ENCODE measurements around the gene FBXL19.

FBXL19 gene

GRCh38 chr16:30896261-30896888 is 27.0 kb upstream of the FBXL19 start, which contains the start of gene CTF1:
Gene CTF1, plus strand, starts transcription at chr16:30896614. Its CDS starts 30 bp downstream, at chr16:30896644.
- peaks cover 18% of the 10 kb centered on the region for H3K27me3 ChIP-seq (ENCODE audit: control insufficient read depth, insufficient read depth, low read length)
- no peaks in the 10 kb centered on the region for H3K9me3 ChIP-seq (ENCODE audit: control insufficient read depth, insufficient read depth, low read length)
- peaks cover 8% of the 10 kb centered on the region for H3K4me1 ChIP-seq (ENCODE audit: control insufficient read depth, insufficient read depth, low read length)
- peak within 1 kb of the TSS; percentile 92 for H3K27ac ChIP-seq (ENCODE audit: low read depth, low read length)
- H3K4me3 ChIP-seq (ENCODE audit: low read depth, low read length), result peak within 1 kb of the TSS; percentile 70
- no peaks in the 10 kb centered on the region for H3K36me3 ChIP-seq (ENCODE audit: control insufficient read depth, insufficient read depth, low read length)
- H3K9ac ChIP-seq (ENCODE audit: low read depth, low read length), result peak within 1 kb of the TSS; percentile 48

DNA sequence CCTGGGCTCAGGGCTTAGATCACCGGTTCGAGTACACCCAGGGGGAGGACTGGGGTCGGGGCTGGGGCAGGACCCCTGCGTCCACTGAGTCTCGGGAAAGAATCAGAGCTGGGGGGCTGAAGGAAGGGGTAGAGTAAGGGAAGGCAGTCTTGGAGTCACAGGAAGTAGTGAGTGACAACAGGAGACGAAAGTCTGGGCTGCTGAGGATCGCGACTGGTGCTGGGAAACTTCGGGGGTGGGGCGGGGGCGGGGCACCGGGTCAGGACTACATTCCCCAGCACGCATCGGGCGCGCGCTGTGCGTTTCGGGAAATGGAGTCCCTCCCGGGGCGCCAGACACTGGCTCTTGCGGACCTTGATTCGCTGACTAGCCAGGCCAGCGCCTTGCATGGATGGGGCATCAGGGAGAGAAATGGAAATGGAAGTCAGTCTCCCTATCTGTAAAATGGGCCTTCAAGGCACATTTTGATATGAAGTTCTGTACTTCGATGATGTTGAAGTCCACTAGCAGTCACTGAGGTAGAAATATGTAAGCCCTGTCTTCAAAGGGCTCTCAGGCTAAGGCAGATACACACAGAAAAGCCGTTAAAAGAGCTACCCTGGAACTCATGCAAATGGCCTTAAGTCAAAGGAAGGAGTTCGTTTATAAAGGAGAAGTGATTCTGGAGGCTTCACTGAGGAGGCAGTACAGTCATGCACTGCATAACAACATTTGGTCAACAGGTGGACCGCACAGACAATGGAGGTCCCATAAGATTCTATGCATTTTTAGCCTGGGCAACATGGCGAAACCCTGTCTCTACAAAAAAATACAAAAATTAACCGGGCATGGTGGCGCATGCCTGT is 26.3 kb upstream of the FBXL19 start:
- H3K9ac ChIP-seq (ENCODE audit: low read depth, low read length), result peak overlapping the region; percentile 16; the same call in 1 of the 2 replicates

DNA sequence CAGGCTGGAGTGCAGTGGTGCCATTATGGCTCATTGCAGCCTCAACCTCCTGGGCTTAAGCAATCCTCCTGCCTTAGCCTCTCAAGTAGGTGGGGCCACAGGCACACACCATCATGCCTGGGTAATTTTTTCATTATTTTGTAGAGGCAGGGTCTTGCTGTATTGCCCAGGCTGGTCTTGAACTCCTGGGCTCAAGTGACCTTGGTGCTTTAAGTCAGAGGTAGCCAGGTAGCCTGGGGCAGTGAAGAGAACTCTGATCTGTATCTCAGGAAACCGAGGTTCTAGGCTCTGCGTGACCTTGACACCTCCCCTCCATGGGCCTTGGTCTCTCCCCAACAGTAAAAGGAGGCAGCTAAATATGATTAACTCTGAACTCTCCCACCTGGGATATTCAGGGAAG is 23.6 kb upstream of the FBXL19 start:
- Histone ChIP-seq H3K9ac (ENCODE audit: low read depth, low read length) (no peak overlapping the region), H3K36me3 (ENCODE audit: control insufficient read depth, insufficient read depth, low read length) (no peaks in the 10 kb centered on the region), H3K27ac (ENCODE audit: low read depth, low read length) (no peak overlapping the region), H3K4me1 (ENCODE audit: control insufficient read depth, insufficient read depth, low read length) (peaks cover 8% of the 10 kb centered on the region), H3K4me3 (ENCODE audit: low read depth, low read length) (no peak overlapping the region), H3K9me3 (ENCODE audit: control insufficient read depth, insufficient read depth, low read length) (no peaks in the 10 kb centered on the region), H3K27me3 (ENCODE audit: control insufficient read depth, insufficient read depth, low read length) (peaks cover 11% of the 10 kb centered on the region)

More for the DNA sequence above, 26.3 kb upstream of the FBXL19 start:
- H3K9me3 ChIP-seq (ENCODE audit: control insufficient read depth, insufficient read depth, low read length), result no peaks in the 10 kb centered on the region
- peak overlapping the region; percentile 70 for H3K4me3 ChIP-seq (ENCODE audit: low read depth, low read length)
- peaks cover 18% of the 10 kb centered on the region for H3K27me3 ChIP-seq (ENCODE audit: control insufficient read depth, insufficient read depth, low read length)
- peak overlapping the region; percentile 92 for H3K27ac ChIP-seq (ENCODE audit: low read depth, low read length)
- H3K36me3 ChIP-seq (ENCODE audit: control insufficient read depth, insufficient read depth, low read length), result no peaks in the 10 kb centered on the region
- H3K4me1 ChIP-seq (ENCODE audit: control insufficient read depth, insufficient read depth, low read length), result peaks cover 8% of the 10 kb centered on the region

DNA sequence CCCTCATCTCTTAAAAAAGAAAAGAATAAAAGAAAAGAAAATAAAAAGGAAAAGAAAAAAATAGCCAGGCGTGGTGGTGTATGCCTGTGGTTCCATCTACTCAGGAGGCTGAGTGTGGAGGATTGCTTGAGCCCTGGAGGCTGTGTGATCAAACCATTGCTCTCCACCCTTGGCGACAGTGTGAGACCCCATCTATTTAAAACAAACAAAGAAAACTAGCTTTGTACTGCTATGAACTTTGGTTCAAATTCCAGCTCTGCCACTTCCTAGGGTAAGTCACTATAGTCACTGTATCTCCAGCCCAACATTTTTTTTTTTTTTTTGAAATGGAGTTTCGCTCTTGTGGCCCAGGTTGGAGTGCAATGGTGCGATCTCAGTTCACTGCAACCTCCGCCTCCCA is 22.8 kb upstream of the FBXL19 start:
- Histone ChIP-seq H3K4me1 (ENCODE audit: control insufficient read depth, insufficient read depth, low read length) (peaks cover 6% of the 10 kb centered on the region), H3K9ac (ENCODE audit: low read depth, low read length) (no peak overlapping the region), H3K4me3 (ENCODE audit: low read depth, low read length) (no peak overlapping the region)

GRCh38 chr16:30901201-30902028 is 22.0 kb upstream of the FBXL19 start:
- Histone ChIP-seq H3K36me3 (ENCODE audit: control insufficient read depth, insufficient read depth, low read length) (no peaks in the 10 kb centered on the region), H3K27me3 (ENCODE audit: control insufficient read depth, insufficient read depth, low read length) (0 out of 2 replicates have a peak, but pooled peaks cover 4% of the 10 kb centered on the region), H3K27ac (ENCODE audit: low read depth, low read length) (no peak overlapping the region), H3K4me3 (ENCODE audit: low read depth, low read length) (peak overlapping the region; percentile 66; the same call in 1 of the 2 replicates), H3K9ac (ENCODE audit: low read depth, low read length) (no peak overlapping the region), H3K9me3 (ENCODE audit: control insufficient read depth, insufficient read depth, low read length) (no peaks in the 10 kb centered on the region), H3K4me1 (ENCODE audit: control insufficient read depth, insufficient read depth, low read length) (no peaks in the 10 kb centered on the region)

More for the DNA sequence above, 22.8 kb upstream of the FBXL19 start:
- H3K36me3 ChIP-seq (ENCODE audit: control insufficient read depth, insufficient read depth, low read length), result no peaks in the 10 kb centered on the region
- 0 out of 2 replicates have a peak, but pooled peaks cover 4% of the 10 kb centered on the region for H3K27me3 ChIP-seq (ENCODE audit: control insufficient read depth, insufficient read depth, low read length)
- no peak overlapping the region for H3K27ac ChIP-seq (ENCODE audit: low read depth, low read length)
- H3K9me3 ChIP-seq (ENCODE audit: control insufficient read depth, insufficient read depth, low read length), result no peaks in the 10 kb centered on the region

GRCh38 chr16:30902029-30902972 is 21.1 kb upstream of the FBXL19 start:
- Histone ChIP-seq H3K4me1 (ENCODE audit: control insufficient read depth, insufficient read depth, low read length) (no peaks in the 10 kb centered on the region), H3K4me3 (ENCODE audit: low read depth, low read length) (peak overlapping the region; percentile 66), H3K9ac (ENCODE audit: low read depth, low read length) (peak overlapping the region; percentile 61; the same call in 1 of the 2 replicates), H3K9me3 (ENCODE audit: control insufficient read depth, insufficient read depth, low read length) (no peaks in the 10 kb centered on the region), H3K27me3 (ENCODE audit: control insufficient read depth, insufficient read depth, low read length) (0 out of 2 replicates have a peak, but pooled peaks cover 4% of the 10 kb centered on the region), H3K27ac (ENCODE audit: low read depth, low read length) (peak overlapping the region; percentile 26), H3K36me3 (ENCODE audit: control insufficient read depth, insufficient read depth, low read length) (no peaks in the 10 kb centered on the region)

GRCh38 chr16:30903002-30903401 is 20.4 kb upstream of the FBXL19 start:
- Histone ChIP-seq H3K27me3 (ENCODE audit: control insufficient read depth, insufficient read depth, low read length) (0 out of 2 replicates have a peak, but pooled peaks cover 4% of the 10 kb centered on the region), H3K4me1 (ENCODE audit: control insufficient read depth, insufficient read depth, low read length) (no peaks in the 10 kb centered on the region)

DNA sequence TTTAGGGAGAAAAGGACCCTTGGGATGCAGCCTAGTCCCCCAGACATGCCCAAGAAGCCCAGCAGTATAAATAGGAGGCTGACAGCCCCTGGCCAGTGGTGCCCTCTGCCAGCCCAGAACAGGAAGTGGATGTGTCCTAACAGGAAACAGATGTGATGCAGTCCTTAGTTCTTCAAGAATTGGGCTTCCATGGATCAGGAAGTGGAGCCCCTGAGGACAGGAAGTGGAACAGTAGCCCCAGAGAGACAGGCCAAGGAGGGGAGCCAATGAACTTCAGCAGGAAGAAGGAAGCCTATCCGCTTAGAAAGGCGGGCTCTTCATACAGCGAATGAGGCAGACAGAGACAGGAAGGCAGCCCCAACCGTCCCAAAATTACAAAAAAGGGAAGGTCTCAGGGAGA is 19.8 kb upstream of the FBXL19 start:
- Histone ChIP-seq H3K27ac (ENCODE audit: low read depth, low read length) (no peak overlapping the region), H3K36me3 (ENCODE audit: control insufficient read depth, insufficient read depth, low read length) (no peaks in the 10 kb centered on the region), H3K4me3 (ENCODE audit: low read depth, low read length) (no peak overlapping the region), H3K9ac (ENCODE audit: low read depth, low read length) (no peak overlapping the region), H3K4me1 (ENCODE audit: control insufficient read depth, insufficient read depth, low read length) (no peaks in the 10 kb centered on the region), H3K27me3 (ENCODE audit: control insufficient read depth, insufficient read depth, low read length) (0 out of 2 replicates have a peak, but pooled peaks cover 4% of the 10 kb centered on the region), H3K9me3 (ENCODE audit: control insufficient read depth, insufficient read depth, low read length) (no peaks in the 10 kb centered on the region)

More at GRCh38 chr16:30903002-30903401, 20.4 kb upstream of the FBXL19 start:
- Histone ChIP-seq H3K27ac (ENCODE audit: low read depth, low read length) (no peak overlapping the region), H3K9me3 (ENCODE audit: control insufficient read depth, insufficient read depth, low read length) (no peaks in the 10 kb centered on the region), H3K4me3 (ENCODE audit: low read depth, low read length) (no peak overlapping the region), H3K36me3 (ENCODE audit: control insufficient read depth, insufficient read depth, low read length) (no peaks in the 10 kb centered on the region), H3K9ac (ENCODE audit: low read depth, low read length) (no peak overlapping the region)

GRCh38 chr16:30904114-30904780 is 19.1 kb upstream of the FBXL19 start:
- Histone ChIP-seq H3K9ac (ENCODE audit: low read depth, low read length) (no peak overlapping the region), H3K27me3 (ENCODE audit: control insufficient read depth, insufficient read depth, low read length) (0 out of 2 replicates have a peak, but pooled peaks cover 4% of the 10 kb centered on the region), H3K4me3 (ENCODE audit: low read depth, low read length) (no peak overlapping the region), H3K4me1 (ENCODE audit: control insufficient read depth, insufficient read depth, low read length) (no peaks in the 10 kb centered on the region), H3K27ac (ENCODE audit: low read depth, low read length) (no peak overlapping the region), H3K9me3 (ENCODE audit: control insufficient read depth, insufficient read depth, low read length) (no peaks in the 10 kb centered on the region), H3K36me3 (ENCODE audit: control insufficient read depth, insufficient read depth, low read length) (no peaks in the 10 kb centered on the region)

All from HUES48 (cell line).